Measurements from ENCODE around the gene TRIO. TPM values are rescaled to one million over a fixed set of nuclear protein-coding genes. Genes with fewer than 3 reads are reported as not detected.

Gene TRIO
- total and polyA plus RNA-seq, 5 experiments from 2014 or later, result 0.69 to 8.3 (median 4.0) TPM; not detected in 1

GRCh38 chr5:14462681-14463080 lies 319.5 kb downstream of the TRIO start:
- no peak overlapping the region for H3K27ac Mint-ChIP-seq
- peaks cover 0 to 1% (median 0%) of the 10 kb centered on the region in 4 donors for H3K4me1 Mint-ChIP-seq
- no peaks in the 10 kb centered on the region for H3K36me3 Mint-ChIP-seq
- POLR2A ChIA-PET, result no interaction called here
- no peaks in the 10 kb centered on the region for H3K27me3 Mint-ChIP-seq
- no peak for DNase-seq
- H3K4me3 Mint-ChIP-seq, result no peak overlapping the region
- ATAC-seq, result no peak
- H3K9me3 Mint-ChIP-seq, result no peaks in the 10 kb centered on the region

- Mint-ChIP-seq H3K27ac (peak overlapping the region in 1 of 10 donors; percentile 6), H3K27me3 (no peaks in the 10 kb centered on the region), H3K4me1 (peaks cover 0 to 1% (median 0%) of the 10 kb centered on the region in 4 donors)
Observed at GRCh38 chr5:14463629-14464028, 320.5 kb downstream of the TRIO start.

GRCh38 chr5:14464096-14464495 lies 321.0 kb downstream of the TRIO start:
- DNase-seq, result no peak
- peak overlapping the region in 1 of 10 donors; percentile 6 for H3K27ac Mint-ChIP-seq
- H3K27me3 Mint-ChIP-seq, result no peaks in the 10 kb centered on the region
- no peaks in the 10 kb centered on the region for H3K9me3 Mint-ChIP-seq
- no peak overlapping the region for H3K4me3 Mint-ChIP-seq
- no peak for ATAC-seq
- H3K36me3 Mint-ChIP-seq, result no peaks in the 10 kb centered on the region
- H3K4me1 Mint-ChIP-seq, result peaks cover 0 to 1% (median 0%) of the 10 kb centered on the region in 4 donors
- POLR2A ChIA-PET, result no interaction called here

More at GRCh38 chr5:14463629-14464028, 320.5 kb downstream of the TRIO start:
- DNase-seq (no peak), ATAC-seq (no peak)
- POLR2A ChIA-PET, result no interaction called here
- Mint-ChIP-seq H3K4me3 (no peak overlapping the region), H3K9me3 (no peaks in the 10 kb centered on the region), H3K36me3 (no peaks in the 10 kb centered on the region)

- Mint-ChIP-seq H3K4me3 (no peak overlapping the region), H3K9me3 (no peaks in the 10 kb centered on the region), H3K4me1 (peaks cover 0 to 1% (median 0%) of the 10 kb centered on the region in 4 donors), H3K27me3 (no peaks in the 10 kb centered on the region), H3K27ac (peak overlapping the region in 2 of 10 donors; percentile 26 to 67), H3K36me3 (no peaks in the 10 kb centered on the region)
- no peak for DNase-seq
- no peak for ATAC-seq
- POLR2A ChIA-PET, result no interaction called here
Observed at GRCh38 chr5:14464671-14465070, 321.5 kb downstream of the TRIO start.

- no peaks in the 10 kb centered on the region for H3K36me3 Mint-ChIP-seq
- H3K9me3 Mint-ChIP-seq, result no peaks in the 10 kb centered on the region
- no peak overlapping the region for H3K4me3 Mint-ChIP-seq
- POLR2A ChIA-PET, result no interaction called here
- H3K27me3 Mint-ChIP-seq, result no peaks in the 10 kb centered on the region
- DNase-seq (no peak), ATAC-seq (no peak)
- H3K27ac Mint-ChIP-seq, result peak overlapping the region in 2 of 10 donors; percentile 26 to 67
- H3K4me1 Mint-ChIP-seq, result peaks cover 0 to 1% (median 0%) of the 10 kb centered on the region in 4 donors
Observed at GRCh38 chr5:14465116-14465515, 322.0 kb downstream of the TRIO start.

GRCh38 chr5:14465776-14466175 lies 322.6 kb downstream of the TRIO start:
- H3K9me3 Mint-ChIP-seq, result no peaks in the 10 kb centered on the region
- H3K27me3 Mint-ChIP-seq, result no peaks in the 10 kb centered on the region
- H3K4me3 Mint-ChIP-seq, result no peak overlapping the region
- no peak overlapping the region for H3K27ac Mint-ChIP-seq
- no peak for ATAC-seq
- POLR2A ChIA-PET, result no interaction called here
- no peaks in the 10 kb centered on the region for H3K36me3 Mint-ChIP-seq
- DNase-seq, result no peak
- H3K4me1 Mint-ChIP-seq, result peaks cover 0 to 2% (median under 1%) of the 10 kb centered on the region in 4 donors

- POLR2A ChIA-PET, result no interaction called here
- H3K4me1 Mint-ChIP-seq, result peaks cover 0 to 2% (median under 1%) of the 10 kb centered on the region in 4 donors
- no peaks in the 10 kb centered on the region for H3K36me3 Mint-ChIP-seq
- DNase-seq (no peak), ATAC-seq (no peak)
- no peaks in the 10 kb centered on the region for H3K9me3 Mint-ChIP-seq
- H3K27me3 Mint-ChIP-seq, result no peaks in the 10 kb centered on the region
- no peak overlapping the region for H3K27ac Mint-ChIP-seq
- no peak overlapping the region for H3K4me3 Mint-ChIP-seq
Observed at GRCh38 chr5:14467251-14467650, 324.1 kb downstream of the TRIO start.

GRCh38 chr5:14467886-14468285 lies 324.7 kb downstream of the TRIO start:
- H3K36me3 Mint-ChIP-seq, result no peaks in the 10 kb centered on the region
- DNase-seq (no peak), ATAC-seq (no peak)
- H3K27me3 Mint-ChIP-seq, result no peaks in the 10 kb centered on the region
- H3K9me3 Mint-ChIP-seq, result no peaks in the 10 kb centered on the region
- peaks cover 0 to 2% (median under 1%) of the 10 kb centered on the region in 4 donors for H3K4me1 Mint-ChIP-seq
- no peak overlapping the region for H3K27ac Mint-ChIP-seq
- no peak overlapping the region for H3K4me3 Mint-ChIP-seq
- POLR2A ChIA-PET, result no interaction called here

- Mint-ChIP-seq H3K36me3 (no peaks in the 10 kb centered on the region), H3K4me1 (peaks cover 0 to 2% (median 0%) of the 10 kb centered on the region in 4 donors), H3K27ac (no peak overlapping the region), H3K9me3 (no peaks in the 10 kb centered on the region), H3K27me3 (no peaks in the 10 kb centered on the region), H3K4me3 (no peak overlapping the region)
- POLR2A ChIA-PET, result no interaction called here
- DNase-seq (no peak), ATAC-seq (no peak)
Observed at GRCh38 chr5:14469551-14470377, 326.6 kb downstream of the TRIO start.

GRCh38 chr5:14471507-14471906 lies 328.4 kb downstream of the TRIO start:
- Mint-ChIP-seq H3K27ac (no peak overlapping the region), H3K27me3 (no peaks in the 10 kb centered on the region), H3K36me3 (no peaks in the 10 kb centered on the region), H3K4me1 (peaks cover 0 to 2% (median 0%) of the 10 kb centered on the region in 4 donors), H3K9me3 (no peaks in the 10 kb centered on the region), H3K4me3 (no peak overlapping the region)
- ATAC-seq (no peak), DNase-seq (no peak)
- POLR2A ChIA-PET, result no interaction called here

GRCh38 chr5:14472986-14473567 lies 329.9 kb downstream of the TRIO start:
- H3K4me1 Mint-ChIP-seq, result peaks cover 0 to 2% (median 0%) of the 10 kb centered on the region in 4 donors
- H3K4me3 Mint-ChIP-seq, result no peak overlapping the region
- H3K27ac Mint-ChIP-seq, result no peak overlapping the region
- ATAC-seq (no peak), DNase-seq (no peak)
- no peaks in the 10 kb centered on the region for H3K36me3 Mint-ChIP-seq
- H3K9me3 Mint-ChIP-seq, result no peaks in the 10 kb centered on the region
- POLR2A ChIA-PET, result no interaction called here
- no peaks in the 10 kb centered on the region for H3K27me3 Mint-ChIP-seq

GRCh38 chr5:14475045-14475444 lies 331.9 kb downstream of the TRIO start:
- ATAC-seq (no peak), DNase-seq (no peak)
- Mint-ChIP-seq H3K9me3 (no peaks in the 10 kb centered on the region), H3K4me1 (peaks cover 0 to 2% (median 0%) of the 10 kb centered on the region in 4 donors), H3K36me3 (no peaks in the 10 kb centered on the region), H3K27ac (peak overlapping the region in 2 of 10 donors; percentile 0 to 11), H3K4me3 (no peak overlapping the region), H3K27me3 (no peaks in the 10 kb centered on the region)
- POLR2A ChIA-PET, result no interaction called here

GRCh38 chr5:14476786-14477435 lies 333.8 kb downstream of the TRIO start:
- Mint-ChIP-seq H3K4me1 (no peaks in the 10 kb centered on the region), H3K27me3 (no peaks in the 10 kb centered on the region), H3K27ac (no peak overlapping the region), H3K4me3 (no peak overlapping the region), H3K9me3 (no peaks in the 10 kb centered on the region), H3K36me3 (no peaks in the 10 kb centered on the region)
- ATAC-seq (no peak), DNase-seq (no peak)
- POLR2A ChIA-PET, result no interaction called here
